NCI-H510A (cell line): Measurements from ENCODE around the gene CHAMP1.
A peak's percentile ranks its signal among the peaks of the same experiment; 100 is the strongest.
"Not testable (repeated sequence)": the region's sequence is repeated elsewhere in the genome, so short reads cannot be mapped to it uniquely, and the experiment has no call there.

Experiments
- DNase-seq: peaks from one replicate; lab custom pipeline; 2025; lab: John Stamatoyannopoulos, UW

Gene CHAMP1

DNA sequence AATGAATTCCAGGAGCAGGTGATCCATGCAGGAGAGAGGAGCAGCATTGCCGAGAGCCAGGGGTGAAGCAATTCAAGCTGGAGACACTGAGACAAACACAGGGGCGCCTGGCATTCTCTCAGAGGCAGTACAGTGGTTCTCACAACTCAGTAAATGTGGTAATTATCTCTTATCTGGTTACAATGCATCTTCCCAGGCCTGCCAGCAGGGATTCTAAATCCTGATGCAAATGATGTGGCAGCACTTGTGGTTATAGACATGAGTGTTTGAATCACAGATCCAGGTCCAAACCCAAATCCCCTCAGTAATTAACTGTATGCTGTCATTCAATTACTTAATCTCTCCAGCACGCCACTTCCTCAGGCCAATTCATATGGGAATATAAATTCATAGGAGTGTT, 19.6 kb downstream of the CHAMP1 start:
- DNase-seq, result not testable (repeated sequence)

DNA sequence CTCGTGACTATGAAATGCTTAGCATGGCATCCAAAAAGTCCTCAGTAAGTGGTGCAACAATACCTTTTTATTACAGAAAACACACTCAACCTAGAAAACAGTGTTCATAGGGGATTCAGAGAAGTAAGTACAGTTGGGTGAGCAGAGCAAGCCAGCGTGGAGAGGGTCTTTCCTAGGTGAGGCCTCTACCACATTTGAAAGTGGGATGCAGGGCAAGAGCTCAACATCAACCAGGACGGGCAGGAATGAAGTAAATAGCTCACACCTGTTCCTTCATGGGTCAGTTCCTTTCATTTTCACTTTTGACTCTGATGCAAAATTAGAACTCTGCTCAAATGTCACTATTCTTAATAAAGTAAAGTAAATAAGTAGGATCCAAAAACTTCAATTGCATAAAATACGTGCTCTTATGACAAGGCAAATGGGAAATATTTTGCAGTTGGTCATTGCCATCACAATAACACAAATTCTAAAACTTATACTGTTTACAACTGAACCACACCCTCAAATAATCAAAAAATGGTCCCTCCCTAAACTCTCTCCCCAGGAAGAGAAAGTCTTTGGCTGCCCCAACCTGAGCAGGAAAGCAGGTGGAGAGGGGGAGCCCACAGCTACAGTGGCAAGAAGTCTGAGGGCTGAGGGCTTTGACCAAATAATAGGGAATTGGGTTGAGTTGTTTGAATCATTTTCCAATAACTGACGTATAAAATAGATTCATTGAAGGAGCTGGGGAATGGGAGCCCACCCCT, 20.2 kb downstream of the CHAMP1 start:
- DNase-seq, result no peak

DNA sequence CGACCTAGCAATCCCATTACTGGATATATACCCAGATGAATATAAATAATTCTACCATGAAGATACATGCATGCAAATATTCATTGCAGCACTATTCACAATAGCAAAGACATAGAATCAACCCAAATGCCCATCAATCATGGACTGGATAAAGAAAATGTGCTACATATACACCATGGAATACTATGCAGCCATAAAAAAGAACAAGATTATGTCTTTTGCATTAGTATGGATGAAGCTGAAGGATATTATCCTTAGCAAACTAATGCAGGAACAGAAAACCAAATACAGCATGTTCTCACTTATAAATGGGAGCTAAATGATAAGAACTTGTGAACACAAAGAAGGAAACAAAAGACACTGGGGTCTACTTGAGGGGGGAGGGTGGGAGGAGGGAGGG, 22.2 kb downstream of the CHAMP1 start:
- DNase-seq, result not testable (repeated sequence)

DNA sequence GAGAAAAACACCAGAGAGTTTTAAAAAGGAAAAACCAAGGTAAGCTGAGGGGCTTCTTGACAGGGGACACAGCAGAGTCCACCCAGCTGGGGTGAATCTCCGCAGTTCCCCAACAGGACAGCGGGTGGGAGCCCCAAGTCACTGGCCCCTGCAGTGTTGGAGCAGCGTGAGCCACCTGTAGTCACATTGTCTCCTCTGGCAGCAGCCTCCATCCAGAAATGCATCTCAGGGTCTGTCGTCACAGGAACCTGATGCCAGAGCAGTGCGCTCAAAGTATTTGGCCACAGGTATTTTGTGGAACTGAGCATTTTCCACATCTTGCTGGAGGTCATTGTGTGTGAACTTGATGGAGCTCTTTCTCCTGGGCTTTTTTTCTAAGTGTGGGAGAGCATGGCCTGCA, 24.7 kb downstream of the CHAMP1 start:
- no peak for DNase-seq

DNA sequence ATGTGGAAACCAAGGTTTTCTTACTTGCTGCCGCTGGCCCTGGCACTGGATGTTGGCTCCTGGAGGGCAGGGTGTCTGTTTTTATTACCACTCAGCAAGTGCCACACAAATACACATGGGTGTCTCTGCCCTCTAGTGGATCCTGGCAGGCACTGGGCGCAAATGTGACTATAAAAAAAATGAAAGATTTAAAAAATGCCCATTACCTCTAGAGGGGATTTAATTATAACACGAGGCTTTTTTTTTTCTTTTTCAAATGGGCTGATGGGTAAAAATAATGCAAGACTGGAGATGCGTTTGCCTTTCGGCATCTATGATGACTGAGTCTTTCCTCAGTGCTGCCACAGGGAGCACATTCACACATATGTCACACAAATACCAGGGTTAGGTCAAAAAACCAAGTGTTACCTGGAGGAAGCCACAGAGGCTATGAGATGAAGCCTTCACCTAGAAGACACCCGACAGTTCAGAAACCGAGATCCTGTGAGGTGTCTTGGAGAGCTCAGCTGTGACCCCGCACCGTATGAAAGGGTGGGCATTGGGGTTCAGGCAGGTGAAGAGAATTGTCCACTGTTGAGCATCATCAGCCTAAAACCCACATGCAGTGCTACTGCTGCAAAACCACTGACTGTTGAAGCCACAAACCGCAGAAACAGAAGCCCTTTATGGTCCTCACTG, 25.7 kb downstream of the CHAMP1 start:
- DNase-seq, result peak; percentile 14

DNA sequence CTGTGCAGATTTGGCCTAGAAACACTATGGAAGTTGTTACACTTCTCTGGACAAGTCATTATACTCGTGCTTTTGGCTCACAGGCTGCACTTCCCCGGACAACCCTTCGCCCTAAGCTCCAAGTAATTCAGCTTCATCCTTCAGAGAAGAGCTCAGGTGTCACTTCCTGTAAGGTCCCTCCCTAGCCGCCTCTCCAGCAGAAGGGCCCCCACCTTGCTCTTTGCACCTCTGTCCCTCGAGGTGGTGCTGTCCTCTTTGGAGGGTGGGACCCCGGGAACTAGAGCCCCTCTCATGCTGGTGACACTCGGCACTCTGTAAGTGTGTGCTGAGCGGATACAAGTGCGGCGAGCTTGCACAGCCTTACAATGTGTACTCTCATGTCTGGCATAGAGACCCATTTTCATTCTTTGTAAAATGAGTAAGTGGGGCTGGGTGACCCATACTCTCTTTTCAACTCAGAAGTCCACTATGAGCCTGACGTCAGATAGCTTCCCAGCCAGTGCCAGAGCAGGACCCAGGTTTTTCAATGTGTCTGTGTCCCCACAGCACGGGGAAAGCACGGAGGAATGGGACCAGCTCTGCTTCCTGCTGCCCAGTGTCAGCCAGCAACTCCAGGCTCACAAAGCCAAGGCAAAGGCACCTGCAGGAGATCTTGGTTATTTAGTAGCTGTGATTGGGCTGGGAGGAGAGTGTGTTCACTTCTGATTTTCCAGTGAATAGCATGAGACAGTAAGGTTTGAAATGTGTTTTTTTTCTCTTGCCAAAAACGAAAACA, 26.9 kb downstream of the CHAMP1 start:
- no peak for DNase-seq

DNA sequence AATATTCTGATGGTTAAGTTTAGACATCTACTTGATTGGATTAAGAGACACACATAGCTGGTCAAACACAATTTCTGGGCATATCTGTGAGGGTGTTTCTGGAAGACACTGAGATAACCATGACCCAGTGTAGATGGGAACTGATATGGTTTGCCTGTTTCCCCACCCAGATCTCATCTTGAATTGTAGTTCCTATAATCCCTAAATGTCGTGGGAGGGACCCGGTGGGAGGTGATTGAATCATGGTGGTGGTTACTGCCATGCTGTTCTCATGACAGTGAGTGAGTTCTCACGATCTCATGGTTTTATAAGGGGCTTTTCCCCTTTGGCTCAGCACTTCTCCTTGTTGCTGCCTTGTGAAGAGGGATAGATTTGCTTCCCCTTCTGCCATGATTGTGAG, 33.0 kb downstream of the CHAMP1 start:
- DNase-seq, result not testable (repeated sequence)

DNA sequence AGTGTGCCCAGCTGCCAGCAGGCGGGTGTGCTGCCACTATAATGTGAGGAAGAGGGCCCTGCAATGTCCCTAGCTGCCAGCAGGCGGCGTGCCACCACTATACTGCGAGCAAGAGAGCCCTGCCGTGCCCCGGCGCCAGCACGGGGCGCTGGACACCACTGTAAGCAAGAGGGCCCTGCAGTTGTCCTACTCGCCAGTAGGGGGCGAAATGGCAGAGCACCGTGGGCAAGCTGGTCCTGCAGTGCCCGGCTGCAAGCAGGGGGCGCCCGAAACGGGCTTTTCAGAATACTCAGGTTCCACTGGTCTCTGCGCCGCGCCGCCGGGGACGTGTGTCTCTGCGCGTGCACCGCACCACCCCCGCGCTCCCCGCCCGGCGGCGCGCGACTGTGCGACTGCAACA, 38.5 kb downstream of the CHAMP1 start:
- DNase-seq, result not testable (repeated sequence)

DNA sequence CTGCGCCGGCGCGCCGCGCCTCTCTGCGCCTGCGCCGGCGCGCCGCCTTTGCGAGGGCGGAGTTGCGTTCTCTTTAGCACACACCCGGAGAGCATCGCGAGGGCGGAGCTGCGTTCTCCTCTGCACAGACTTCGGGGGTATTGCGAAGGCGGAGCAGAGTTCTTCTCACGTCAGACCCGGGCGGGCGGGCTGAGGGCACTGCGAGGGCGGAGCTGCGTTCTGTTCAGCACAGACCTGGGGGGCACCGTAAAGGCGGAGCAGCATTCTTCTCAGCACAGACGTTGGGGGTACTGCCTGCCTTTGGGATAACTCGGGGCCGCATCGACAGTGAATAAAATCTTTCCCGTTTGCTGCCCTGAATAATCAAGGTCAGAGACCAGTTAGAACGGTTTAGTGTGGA, 39.1 kb downstream of the CHAMP1 start:
- DNase-seq, result not testable (repeated sequence)
